Measurements from ENCODE around the gene DRD3. TPM values are rescaled to one million over a fixed set of nuclear protein-coding genes. Genes with fewer than 3 reads are reported as not detected.

DRD3 gene
- total RNA-seq, result not detected

GRCh38 chr3:114178770-114179368 lies at the start of gene DRD3:
Gene DRD3 (minus strand): TSS chr3:114179052. CDS start chr3:114171992, 7,060 bp downstream.

Other genes with a start within 250 kb of the DRD3 start
- gene ZDHHC23, start 231.0 kb downstream of the DRD3 start, total RNA-seq, result 18.8 TPM
- gene CCDC191, start 122.5 kb downstream of the DRD3 start, total RNA-seq, result 9.1 TPM
- 18.2 TPM for gene QTRT2, start 122.3 kb downstream of the DRD3 start, total RNA-seq
- not detected for gene ZNF80, start 58.5 kb upstream of the DRD3 start, total RNA-seq
- not detected for gene TIGIT, start 115.0 kb upstream of the DRD3 start, total RNA-seq